Endodermal cell (in vitro differentiated cells): ENCODE data around the gene ARR3. TPM values are rescaled to one million over a fixed set of nuclear protein-coding genes. Genes with fewer than 3 reads are reported as not detected.
"Not testable (repeated sequence)": the region's sequence is repeated elsewhere in the genome, so short reads cannot be mapped to it uniquely, and the experiment has no call there.

Experiments used
- DNase-seq: peaks from one replicate; pipeline ENCODE4 v3.0.0-alpha.2; 2017
- H3K27ac ChIP-seq: 2 replicates; pipeline ENCODE4 v1.5.1; 2013; ENCODE audit warnings: mild to moderate bottlenecking, low read depth, low read length, moderate library complexity
- H3K27me3 ChIP-seq: 2 replicates; pipeline ENCODE4 v1.6.1; 2013; ENCODE audit warnings: mild to moderate bottlenecking, low read length, moderate library complexity; ENCODE audit not compliant: insufficient read depth, control insufficient read depth, poor library complexity, severe bottlenecking
- H3K36me3 ChIP-seq: 2 replicates; pipeline ENCODE4 v1.7.0; 2013; ENCODE audit warnings: mild to moderate bottlenecking, low read length, moderate library complexity; ENCODE audit not compliant: control insufficient read depth, insufficient read depth
- H3K4me1 ChIP-seq: one replicate; pipeline ENCODE4 v1.7.0; 2013; ENCODE audit warnings: low read length; ENCODE audit not compliant: control insufficient read depth, insufficient read depth
- H3K4me3 ChIP-seq: 2 replicates; pipeline ENCODE4 v1.5.1; 2013; ENCODE audit warnings: mild to moderate bottlenecking, low read length, moderate library complexity
- H3K9ac ChIP-seq: 2 replicates; pipeline ENCODE4 v1.6.1; 2013; ENCODE audit warnings: mild to moderate bottlenecking, low read length, moderate library complexity; ENCODE audit not compliant: poor library complexity, severe bottlenecking; ENCODE audit errors: extremely low read depth
- H3K9me3 ChIP-seq: 2 replicates; pipeline ENCODE4 v1.6.1; 2013; ENCODE audit warnings: mild to moderate bottlenecking, low read length, moderate library complexity; ENCODE audit not compliant: control insufficient read depth
- H3K27ac Mint-ChIP-seq: 2 replicates; pipeline ENCODE4 v1.8.0; 2020; ENCODE audit warnings: mixed read lengths
- H3K27me3 Mint-ChIP-seq: 2 replicates; pipeline ENCODE4 v1.8.0; 2021; ENCODE audit warnings: mild to moderate bottlenecking, mixed read lengths; ENCODE audit not compliant: insufficient read depth
- H3K36me3 Mint-ChIP-seq: 2 replicates; pipeline ENCODE4 v1.8.0; 2020; ENCODE audit warnings: low read depth, mixed read lengths
- H3K4me1 Mint-ChIP-seq: 2 replicates; pipeline ENCODE4 v1.8.0; 2020; ENCODE audit warnings: mixed read lengths
- H3K4me3 Mint-ChIP-seq: 2 replicates; pipeline ENCODE4 v1.8.0; 2020; ENCODE audit warnings: mild to moderate bottlenecking, moderate library complexity, mixed read lengths
- H3K9me3 Mint-ChIP-seq: 2 replicates; pipeline ENCODE4 v1.8.0; 2020; ENCODE audit warnings: mild to moderate bottlenecking, mixed read lengths
- CTCF ChIP-seq: fragments of 200-600 bp; sonication (generic); conservative IDR thresholded peaks from 2 replicates; pipeline ENCODE4 v1.5.0; 2021; ENCODE audit warnings: antibody characterized with exemption, mild to moderate bottlenecking
- WGBS, 2 experiments: methylation state at CpG; one replicate each; pipeline versions ENCODE4 v1.1.5 to v1.1.7; 2013; ENCODE audit warnings: missing lambda C conversion rate in 2 of 2, mixed read lengths in 1 of 2; ENCODE audit not compliant: insufficient coverage in 1 of 2, insufficient read length in 1 of 2; 5-methylcytosine and 5-hydroxymethylcytosine counted together
- total RNA-seq, 2 donors: library from RNA; stranded (reverse); fragmentation: NEBNext Ultra II Directional in 1 of 2; extraction: Animal tissue kit (Norgen Biotek cat#: 25700) in 1 of 2; gene quantifications; 2 replicates in 1 of 2; 3 replicates in 1 of 2; pipeline ENCODE4 v1.2.1, GENCODE V29; 2021

The ARR3 gene
- total RNA-seq, 2 donors from 2014 or later, result not detected

GRCh38 chrX:70264784-70265183, 3.4 kb upstream of the ARR3 start:
- H3K36me3 Mint-ChIP-seq, result no peaks in the 10 kb centered on the region
- no peak overlapping the region for H3K27ac Mint-ChIP-seq
- Histone ChIP-seq H3K27ac (no peak overlapping the region), H3K4me1 (no peaks in the 10 kb centered on the region), H3K4me3 (no peak overlapping the region), H3K27me3 (no peaks in the 10 kb centered on the region), H3K9ac (no peak overlapping the region), H3K9me3 (no peaks in the 10 kb centered on the region), H3K36me3 (no peaks in the 10 kb centered on the region)
- H3K4me3 Mint-ChIP-seq, result no peak overlapping the region
- 65% methylated on average over 3 of the region's 3 CpGs; no CpG with 5 or more reads in 1 of the 2 experiments for WGBS, 2 experiments
- TF ChIP-seq CTCF, result no peak
- peaks cover 14% of the 10 kb centered on the region for H3K4me1 Mint-ChIP-seq
- H3K9me3 Mint-ChIP-seq, result peaks cover 55% of the 10 kb centered on the region
- peaks cover 16% of the 10 kb centered on the region for H3K27me3 Mint-ChIP-seq
- no peak for DNase-seq

- 91 to 100% methylated on average over 2 to 7 of the region's 7 CpGs for WGBS, 2 experiments
- not testable (repeated sequence) for H3K27me3 ChIP-seq, H3K4me1 ChIP-seq, H3K36me3 ChIP-seq, H3K36me3 Mint-ChIP-seq, DNase-seq, H3K27ac ChIP-seq, H3K4me1 Mint-ChIP-seq, H3K27me3 Mint-ChIP-seq, H3K27ac Mint-ChIP-seq, H3K4me3 ChIP-seq, H3K9me3 ChIP-seq, H3K9ac ChIP-seq, H3K4me3 Mint-ChIP-seq
- peak; percentile 28 for TF ChIP-seq CTCF
- H3K9me3 Mint-ChIP-seq, result peaks cover 55% of the 10 kb centered on the region
These were observed 5.9 kb downstream of the ARR3 start for GRCh38 chrX:70274029-70274428.

- Mint-ChIP-seq H3K4me3 (no peak overlapping the region), H3K27ac (no peak overlapping the region), H3K9me3 (peaks cover 71% of the 10 kb centered on the region), H3K36me3 (peaks cover 9% of the 10 kb centered on the region), H3K4me1 (peaks cover 1% of the 10 kb centered on the region), H3K27me3 (no peaks in the 10 kb centered on the region)
- H3K4me1 ChIP-seq, result no peaks in the 10 kb centered on the region
- H3K4me3 ChIP-seq, result no peak overlapping the region
- H3K9ac ChIP-seq, result no peak overlapping the region
- no peak for TF ChIP-seq CTCF
- 90% methylated on average over 3 of the region's 3 CpGs; no CpG with 5 or more reads in 1 of the 2 experiments for WGBS, 2 experiments
- no peak overlapping the region for H3K27ac ChIP-seq
- no peaks in the 10 kb centered on the region for H3K9me3 ChIP-seq
- H3K27me3 ChIP-seq, result no peaks in the 10 kb centered on the region
- DNase-seq, result no peak
- no peaks in the 10 kb centered on the region for H3K36me3 ChIP-seq
These were observed 10.9 kb downstream of the ARR3 start for GRCh38 chrX:70279081-70279480.
